GM21723 (cell line): ENCODE results near the gene ACBD7.

ENCODE experiments used
- ATAC-seq: cut with Tn5 transposase; IDR thresholded peaks from one replicate; pipeline ENCODE4 v1.9.1; 2021; ENCODE audit warnings: mild to moderate bottlenecking, moderate library complexity; ENCODE audit not compliant: unreplicated experiment

ACBD7 gene

DNA sequence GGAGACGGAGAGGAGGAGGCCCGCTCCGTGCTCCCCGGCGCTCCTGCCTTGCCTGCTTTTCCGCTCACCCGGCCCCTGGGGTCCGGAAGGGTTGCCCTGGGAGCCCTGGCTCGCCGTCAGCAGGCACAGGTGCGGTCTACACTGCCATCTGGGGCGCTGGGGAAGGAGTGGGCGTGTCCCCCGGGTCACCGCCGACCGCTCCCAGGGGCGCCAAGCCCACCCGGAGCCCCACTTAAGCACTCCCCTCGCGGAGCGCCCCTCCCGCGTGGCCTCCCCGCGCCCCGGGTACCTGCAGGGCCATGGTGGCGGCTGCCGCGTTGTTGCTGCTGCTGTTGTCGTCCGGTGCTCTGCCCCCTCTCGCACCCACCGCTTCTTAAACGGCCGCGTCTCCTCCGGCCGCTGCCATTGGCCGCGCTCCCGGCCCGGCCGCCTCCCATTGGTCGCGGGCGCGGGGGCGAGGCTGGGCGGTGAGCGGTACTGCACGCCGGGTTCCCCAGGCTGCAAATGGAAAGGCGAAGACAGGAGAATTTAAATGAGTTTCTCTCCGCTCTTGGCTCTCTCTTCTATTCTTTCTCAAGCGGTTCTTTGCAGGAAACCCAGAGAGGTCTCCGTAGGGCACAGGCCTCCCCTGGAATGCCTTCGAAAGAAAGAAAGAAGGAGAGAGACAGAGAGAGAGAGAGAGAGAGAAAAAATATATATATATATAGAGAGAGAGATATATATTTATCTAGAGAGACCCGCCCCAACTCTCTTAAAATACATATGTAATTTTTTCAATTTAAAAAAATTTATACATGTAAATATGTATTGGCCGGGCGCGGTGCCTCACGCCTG lies at the start of gene ACBD7:
TSS of gene ACBD7 (minus strand) at position 349 of the 834 bp plus-strand sequence. CDS start at position 301, 48 bp downstream.
- peak; percentile 99 for ATAC-seq

- ATAC-seq = no peak
These were observed 49.1 kb upstream of the ACBD7 start for GRCh38 chr10:15137636-15138035.

DNA sequence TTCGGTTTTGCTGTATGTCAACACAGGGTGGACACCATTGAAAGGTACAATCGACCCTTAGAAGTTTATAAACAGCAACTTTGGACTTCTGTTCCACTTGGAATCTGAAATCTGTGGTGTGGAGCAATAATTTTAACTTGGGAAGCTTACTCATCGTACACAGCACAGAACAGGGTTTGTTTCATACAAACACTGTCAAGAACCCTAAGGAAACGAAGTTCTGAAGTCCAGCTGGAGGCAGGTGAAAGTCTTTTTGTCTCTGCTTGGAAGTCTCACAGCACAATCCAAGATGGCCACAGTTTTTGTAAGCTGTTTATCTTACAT lies 48.4 kb upstream of the ACBD7 start:
- ATAC-seq = no peak

DNA sequence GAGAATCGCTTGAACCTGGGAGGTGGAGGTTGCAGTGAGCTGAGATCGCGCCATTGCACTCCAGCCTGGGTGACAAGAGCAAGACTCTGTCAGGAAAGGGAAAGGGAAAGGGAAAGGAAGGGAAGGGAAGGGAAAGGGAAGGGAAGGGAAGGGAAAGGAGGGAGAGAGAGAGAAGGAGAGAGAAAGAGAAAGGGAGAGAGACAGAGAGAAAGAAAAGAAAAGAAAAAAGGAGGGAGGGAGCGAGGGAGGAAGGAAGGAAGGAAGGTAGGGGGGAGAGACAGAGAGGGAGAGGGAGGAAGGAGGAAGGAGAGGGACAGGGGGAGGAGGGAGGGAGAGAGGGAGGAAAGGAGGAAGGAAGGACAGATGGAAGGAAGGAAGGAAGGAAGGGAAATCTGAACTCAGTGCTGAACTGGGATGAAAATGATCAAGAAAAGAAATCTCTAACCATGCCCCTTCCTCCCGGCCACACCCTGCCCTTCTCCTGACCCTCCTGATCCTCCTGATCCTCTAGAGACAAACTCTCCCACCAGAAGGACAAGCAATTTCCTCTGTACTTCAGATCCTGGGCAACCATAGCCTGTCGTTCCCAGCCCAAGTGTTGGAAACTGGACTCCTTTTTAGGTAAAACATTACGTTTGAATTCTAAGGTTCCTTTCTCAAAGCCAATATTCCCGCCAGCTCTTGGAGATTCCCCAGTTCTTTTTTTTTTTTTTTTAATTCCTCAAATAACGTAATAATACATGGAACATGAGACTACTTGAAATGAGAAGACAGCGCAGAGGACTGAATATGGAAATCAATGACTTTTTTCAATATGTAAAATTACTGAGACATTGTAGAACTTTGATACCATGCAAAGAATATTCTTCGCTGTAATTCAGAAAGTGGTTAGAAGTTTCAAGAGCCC lies 47.8 kb upstream of the ACBD7 start:
- ATAC-seq = no peak

DNA sequence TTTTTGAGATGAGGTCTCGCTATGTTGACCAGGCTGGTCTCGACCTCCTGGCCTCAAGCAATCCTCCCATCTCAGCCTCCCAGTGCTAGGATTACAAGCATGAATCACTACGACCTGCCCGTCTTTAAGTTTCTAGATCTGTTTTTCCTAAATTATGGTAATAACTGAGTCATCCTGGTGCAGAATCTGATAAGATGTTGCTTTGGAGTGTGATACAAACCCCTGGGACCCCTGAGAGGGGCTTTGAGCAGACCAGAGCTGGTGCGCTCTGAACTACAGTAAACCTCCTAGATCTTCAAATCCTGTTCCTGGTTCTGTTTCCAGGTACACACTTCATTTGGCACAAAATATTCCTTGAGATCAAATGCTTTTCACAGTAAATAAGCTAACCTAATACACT lies 42.8 kb upstream of the ACBD7 start:
- ATAC-seq = no peak

- no peak for ATAC-seq
These were observed 36.3 kb upstream of the ACBD7 start for GRCh38 chr10:15124908-15125307.

- no peak for ATAC-seq
These were observed 35.6 kb upstream of the ACBD7 start for GRCh38 chr10:15124190-15124589.

DNA sequence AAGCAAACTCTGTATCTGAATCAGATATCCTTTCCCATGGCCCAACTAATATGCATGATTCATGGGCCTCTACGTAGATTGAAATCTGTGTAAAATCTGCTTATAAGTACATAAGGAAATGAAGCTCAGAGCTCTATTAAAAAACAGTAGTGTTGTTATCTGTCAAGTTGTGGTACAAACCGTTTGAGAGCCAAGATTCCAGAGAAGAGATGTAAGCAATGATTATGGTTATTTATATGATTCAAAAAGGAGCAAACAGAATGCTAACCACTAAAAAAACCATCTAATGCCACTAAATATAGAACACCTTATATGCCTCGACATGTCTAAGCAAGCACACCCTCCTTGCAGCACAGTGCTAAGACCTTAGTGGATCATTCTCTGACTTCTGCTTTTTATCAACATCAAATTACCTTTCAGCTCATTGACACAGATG lies 35.2 kb upstream of the ACBD7 start:
- ATAC-seq = no peak

DNA sequence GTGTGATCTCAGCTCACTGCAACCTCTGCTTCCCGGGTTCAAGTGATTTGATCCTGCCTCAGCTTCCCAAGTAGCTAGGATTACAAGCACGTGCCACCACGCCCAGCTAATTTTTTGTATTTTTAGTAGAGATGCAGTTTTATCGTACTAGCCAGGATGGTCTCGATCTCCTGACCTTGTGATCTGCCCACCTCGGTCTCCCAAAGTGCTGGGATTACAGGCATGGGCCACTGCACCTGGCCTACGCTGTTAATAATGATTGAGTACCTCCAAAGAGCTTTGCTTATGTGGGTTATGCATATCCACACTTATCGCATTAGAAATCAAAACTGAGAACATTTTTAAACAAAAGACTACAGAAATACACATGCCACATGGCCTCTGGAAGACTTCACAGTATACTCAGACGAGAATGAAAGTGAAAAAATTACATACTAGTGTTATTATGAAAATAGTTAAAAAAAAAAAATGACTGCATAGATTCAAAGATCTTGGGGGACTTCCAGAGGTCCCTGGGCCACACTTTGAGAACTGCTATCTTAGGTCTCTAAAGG lies 34.0 kb upstream of the ACBD7 start:
- peak; percentile 88 for ATAC-seq

DNA sequence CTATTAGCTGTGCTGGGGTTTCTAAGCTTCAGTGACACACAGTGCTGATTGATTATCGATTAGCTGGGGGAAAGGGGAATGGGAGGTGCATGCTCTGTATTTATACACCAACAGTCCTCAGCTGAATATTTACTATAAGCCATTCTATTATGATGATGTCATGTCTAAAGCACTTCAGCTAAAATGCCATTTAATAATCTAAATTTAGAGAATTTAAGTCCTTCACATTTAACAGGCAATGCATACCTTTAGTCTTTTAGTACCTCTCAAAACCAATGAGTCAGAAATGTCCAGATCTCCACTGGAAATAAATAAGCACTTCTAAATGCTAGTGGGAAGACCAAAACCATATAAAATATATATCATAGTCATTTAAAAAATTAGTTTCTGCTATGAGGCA lies 33.1 kb upstream of the ACBD7 start:
- ATAC-seq = no peak

DNA sequence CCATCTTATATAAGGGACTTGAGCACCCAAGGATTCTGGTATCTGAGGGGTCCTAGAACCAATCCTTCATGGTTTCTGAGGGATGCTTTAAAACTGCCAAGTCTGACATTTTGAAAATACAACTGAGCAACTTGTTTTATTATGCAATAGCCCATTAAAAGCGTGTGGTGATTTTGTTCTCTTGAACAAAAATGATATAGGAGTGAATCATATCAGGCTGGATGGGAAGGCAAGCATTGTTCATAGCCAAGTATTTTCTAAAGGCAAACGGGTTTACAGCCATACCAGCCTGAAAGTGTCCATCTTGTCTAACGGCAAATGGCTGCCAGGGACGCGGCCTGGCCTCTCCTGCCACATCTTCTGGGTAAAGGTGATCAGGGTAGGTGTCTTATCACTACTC lies 31.9 kb upstream of the ACBD7 start:
- ATAC-seq = no peak

GRCh38 chr10:15118615-15119014 lies 30.0 kb upstream of the ACBD7 start:
- ATAC-seq = no peak

DNA sequence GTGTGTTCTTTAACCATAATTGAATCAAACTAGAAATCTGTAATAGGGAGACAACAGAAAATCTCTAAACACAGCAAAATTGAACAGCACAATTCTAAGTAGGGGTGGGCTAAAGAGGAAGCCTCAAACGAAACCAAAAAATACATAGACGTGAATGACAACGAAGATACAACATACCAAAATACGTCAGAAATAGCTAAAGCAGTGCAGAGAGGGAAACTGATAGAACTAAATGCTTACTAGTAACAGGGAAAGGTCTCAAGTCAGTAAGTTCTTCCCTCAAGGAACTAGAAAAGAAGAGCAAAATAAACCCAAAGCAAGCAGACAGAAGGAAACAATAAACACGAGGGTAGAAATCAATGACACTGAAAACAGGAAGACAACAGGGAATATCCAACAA lies 27.6 kb upstream of the ACBD7 start:
- no peak for ATAC-seq

DNA sequence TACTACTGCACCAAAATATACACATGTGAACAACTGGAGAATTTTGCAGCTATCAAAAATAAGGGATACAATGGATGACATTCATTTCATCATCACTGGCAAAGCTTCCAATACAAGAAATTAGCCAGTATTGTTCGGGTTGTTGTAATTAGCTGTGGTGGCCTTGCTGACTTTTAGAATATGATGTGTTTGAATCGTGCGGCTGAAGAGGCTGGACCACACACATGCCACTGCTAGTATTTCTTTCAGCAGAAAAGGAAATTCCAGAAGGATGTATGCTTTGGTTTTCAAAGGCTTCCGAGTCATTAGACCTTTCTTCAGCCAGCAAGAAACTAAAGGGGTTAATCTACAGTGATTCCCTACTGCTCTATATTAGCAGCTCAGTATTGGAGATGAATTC lies 25.2 kb upstream of the ACBD7 start:
- no peak for ATAC-seq

DNA sequence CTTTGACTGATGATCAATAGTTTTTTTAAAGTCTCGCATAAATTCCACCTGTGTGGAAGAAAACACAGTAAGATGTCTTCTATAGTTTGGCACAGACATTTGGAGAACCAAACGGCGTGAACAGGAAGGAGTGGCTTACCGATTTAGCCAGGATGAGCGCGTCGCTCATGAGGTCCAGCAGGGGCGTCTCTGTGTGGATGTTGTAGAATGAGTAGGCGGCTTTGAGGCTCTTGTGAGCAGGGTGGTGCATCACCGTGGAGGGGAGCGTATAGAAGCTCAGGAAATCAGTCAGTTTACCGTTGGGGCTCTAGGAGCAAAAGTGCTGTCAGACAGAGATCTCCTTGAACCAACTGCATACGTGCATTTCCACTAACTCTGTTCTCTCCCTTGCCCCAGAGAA lies 24.1 kb upstream of the ACBD7 start:
- no peak for ATAC-seq

DNA sequence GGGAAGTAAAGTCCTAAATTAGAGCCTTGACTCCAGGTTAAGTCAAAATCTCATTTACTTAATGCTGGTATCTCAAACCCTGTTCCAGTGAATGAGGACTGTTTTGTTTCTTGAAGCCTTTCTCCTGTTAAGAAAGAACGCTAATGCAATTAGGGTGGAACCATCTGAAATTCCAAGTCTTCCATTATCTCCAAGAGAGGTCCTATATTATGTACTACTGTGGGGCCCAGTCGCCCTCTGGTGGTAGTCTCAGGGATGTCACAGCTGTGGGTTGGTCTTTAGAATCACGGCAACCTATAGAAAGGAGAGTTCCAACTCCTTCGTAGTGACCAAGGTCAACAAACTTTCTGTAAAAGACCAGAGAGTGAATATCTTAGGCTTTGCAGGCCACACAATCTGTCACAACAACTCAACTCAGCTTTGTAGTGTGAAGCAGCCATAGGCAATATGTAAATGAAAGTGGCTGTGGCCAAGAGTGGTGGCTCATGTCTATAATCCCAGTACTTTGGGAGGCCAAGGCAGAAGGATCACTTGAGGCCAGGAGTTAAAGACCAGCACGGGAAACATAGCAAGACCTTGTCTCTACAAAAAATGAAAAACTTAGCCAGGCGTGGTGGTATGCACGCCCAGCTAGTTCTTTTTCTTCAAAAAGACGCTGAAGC lies 17.9 kb upstream of the ACBD7 start:
- ATAC-seq = peak; percentile 87

DNA sequence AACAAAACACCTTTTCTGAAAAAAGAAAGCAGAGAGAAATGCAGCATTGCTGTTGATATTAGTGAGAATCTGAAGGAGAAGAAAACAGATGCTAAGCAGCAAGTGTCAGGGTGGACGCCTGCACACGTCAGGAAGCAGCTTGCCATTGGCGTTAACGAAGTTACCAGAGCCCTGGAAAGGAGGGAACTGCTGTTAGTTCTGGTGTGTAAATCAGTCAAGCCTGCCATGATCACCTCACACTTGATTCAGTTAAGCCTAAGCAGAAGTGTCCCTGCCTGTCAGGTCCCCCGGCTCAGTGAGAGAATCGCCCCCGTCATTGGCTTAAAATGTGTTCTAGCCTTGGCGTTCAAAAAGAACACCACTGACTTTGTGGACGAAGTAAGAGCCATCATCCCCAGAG lies 14.9 kb upstream of the ACBD7 start:
- ATAC-seq = no peak

- no peak for ATAC-seq
These were observed 11.3 kb upstream of the ACBD7 start for GRCh38 chr10:15099886-15100285.

GRCh38 chr10:15097011-15097812 lies 8.6 kb upstream of the ACBD7 start, which contains the start of gene RPP38:
TSS of gene RPP38 (plus strand) at chr10:15097355. CDS start at chr10:15103315, 5,960 bp downstream.
- peak; percentile 82 for ATAC-seq

GRCh38 chr10:15096661-15097010 lies 8.1 kb upstream of the ACBD7 start:
- peak; percentile 26 for ATAC-seq
